GM19023 (cell line): ENCODE measurements around the gene ZNF275.
"Not testable (repeated sequence)": the region's sequence is repeated elsewhere in the genome, so short reads cannot be mapped to it uniquely, and the experiment has no call there.

Experiments
- ATAC-seq: cut with Tn5 transposase; IDR thresholded peaks from one replicate; pipeline ENCODE4 v1.9.1; 2021; ENCODE audit warnings: mild to moderate bottlenecking, moderate library complexity; ENCODE audit not compliant: unreplicated experiment

The ZNF275 gene

DNA sequence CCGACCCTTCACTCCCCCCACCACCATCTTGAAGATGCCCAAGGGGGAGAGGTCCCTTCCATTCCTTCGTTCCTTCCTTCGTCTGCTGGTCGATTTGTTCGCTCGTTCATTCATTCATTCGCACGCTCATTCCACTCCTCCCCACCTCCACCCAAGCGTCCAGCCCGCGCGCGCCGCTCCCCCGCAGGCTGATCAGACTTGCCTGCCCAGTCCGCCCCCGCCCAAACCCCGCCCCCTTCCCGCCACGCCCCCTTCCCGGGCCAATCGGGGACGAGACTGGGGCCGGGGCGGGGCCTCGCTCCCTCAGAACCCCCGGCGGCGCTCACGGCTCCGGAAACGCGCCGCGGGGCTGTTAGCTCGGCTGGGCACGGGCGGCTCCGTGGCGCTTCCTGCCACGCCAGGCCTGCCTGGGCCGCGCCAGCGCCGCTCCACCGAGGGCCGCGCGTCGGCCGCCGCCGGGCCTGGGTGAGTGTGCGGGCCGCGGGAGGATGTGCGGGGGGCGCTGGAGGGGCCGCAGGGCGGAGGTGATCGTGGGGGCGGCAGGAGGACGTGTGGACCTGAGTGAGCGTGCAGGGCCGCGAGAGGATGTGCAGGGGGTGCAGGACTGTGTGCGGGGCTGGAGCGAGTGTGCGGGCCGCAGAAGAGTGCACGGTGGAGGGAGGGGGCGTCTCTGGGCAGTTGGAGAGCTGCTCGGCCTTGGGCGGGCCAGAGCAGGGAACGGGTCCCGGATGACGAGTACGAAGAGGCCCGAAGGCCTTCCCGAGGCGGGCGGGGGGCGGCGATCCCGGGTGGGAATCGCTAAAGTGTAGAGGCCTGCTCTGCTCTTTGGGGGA lies at the start of gene ZNF275:
Gene ZNF275, plus strand, starts transcription at position 333 of the 833 bp plus-strand sequence. CDS start 2,527 bp downstream, outside the sequence.
- ATAC-seq: peak; percentile 78

GRCh38 chrX:153285678-153286077 lies 48.3 kb upstream of the ZNF275 start:
- ATAC-seq: not testable (repeated sequence)

GRCh38 chrX:153288807-153289206 lies 45.1 kb upstream of the ZNF275 start:
- not testable (repeated sequence) for ATAC-seq

DNA sequence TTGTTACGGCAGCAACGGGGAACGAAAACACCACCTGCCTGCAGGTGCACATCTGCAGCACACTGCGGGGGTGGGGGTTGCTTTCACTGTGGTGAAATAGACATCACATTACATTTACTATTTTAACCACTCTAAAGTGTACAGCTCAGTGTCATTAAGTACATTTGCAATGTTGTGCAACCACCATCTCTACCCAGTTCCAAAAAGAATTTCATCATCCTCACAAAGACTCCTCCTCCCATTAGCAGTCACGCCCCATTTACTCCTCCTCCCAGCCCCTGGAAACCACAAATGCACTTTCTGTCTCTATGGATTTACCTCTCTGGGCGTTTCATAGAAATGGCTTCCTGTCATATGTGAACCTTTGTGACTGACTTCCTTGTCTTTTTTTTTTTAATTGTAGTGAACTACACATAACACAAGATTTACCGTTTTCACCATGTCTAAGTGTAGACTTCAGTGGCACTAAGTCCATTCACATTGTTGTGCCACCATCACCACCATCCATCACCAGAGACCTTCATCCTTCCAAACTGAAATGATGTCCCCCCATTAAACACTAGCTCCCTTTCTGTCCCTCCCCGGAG lies 40.4 kb upstream of the ZNF275 start:
- peak; percentile 55 for ATAC-seq

- no peak for ATAC-seq
These were observed 36.6 kb upstream of the ZNF275 start for GRCh38 chrX:153297376-153297775.

DNA sequence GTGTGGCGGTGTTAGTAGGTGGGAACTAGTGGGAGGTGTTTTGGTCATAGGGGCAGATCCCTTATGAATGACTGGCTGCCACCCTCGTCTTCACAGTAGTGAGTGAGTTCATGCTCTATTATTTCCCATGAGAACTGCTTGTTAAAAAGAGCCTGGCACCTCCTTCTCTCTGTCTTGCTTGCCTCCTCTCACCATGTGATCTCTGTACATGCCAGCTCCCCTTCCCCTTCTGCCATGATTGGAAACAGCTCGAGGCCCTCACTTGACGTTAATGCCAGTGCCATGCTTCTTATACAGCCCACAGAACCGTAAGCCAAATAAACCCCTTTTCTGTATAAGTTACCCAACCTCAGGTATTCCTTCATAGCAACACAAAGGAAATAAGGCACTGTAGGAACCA lies 34.1 kb upstream of the ZNF275 start:
- no peak for ATAC-seq

- no peak for ATAC-seq
These were observed 32.2 kb upstream of the ZNF275 start for GRCh38 chrX:153301746-153302145.

DNA sequence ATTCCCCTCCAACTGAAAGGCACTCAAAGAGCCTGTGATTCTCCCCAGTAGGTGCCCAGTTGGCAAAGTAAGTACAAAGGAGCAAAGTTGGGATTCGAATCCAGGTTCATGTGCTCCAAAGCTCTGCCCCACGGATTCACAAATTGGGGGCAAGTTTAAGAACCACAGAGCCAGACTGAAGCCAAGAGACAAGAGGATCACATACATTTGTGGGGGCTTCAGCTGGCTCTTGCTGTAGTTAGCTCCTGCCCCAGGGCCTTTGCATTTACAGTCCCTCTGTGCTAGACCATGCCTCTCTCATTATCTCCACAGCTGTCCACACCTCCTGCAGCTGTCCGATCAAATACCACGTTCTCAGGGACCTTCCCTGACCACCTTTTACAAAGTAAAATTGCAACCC lies 31.2 kb upstream of the ZNF275 start:
- no peak for ATAC-seq

DNA sequence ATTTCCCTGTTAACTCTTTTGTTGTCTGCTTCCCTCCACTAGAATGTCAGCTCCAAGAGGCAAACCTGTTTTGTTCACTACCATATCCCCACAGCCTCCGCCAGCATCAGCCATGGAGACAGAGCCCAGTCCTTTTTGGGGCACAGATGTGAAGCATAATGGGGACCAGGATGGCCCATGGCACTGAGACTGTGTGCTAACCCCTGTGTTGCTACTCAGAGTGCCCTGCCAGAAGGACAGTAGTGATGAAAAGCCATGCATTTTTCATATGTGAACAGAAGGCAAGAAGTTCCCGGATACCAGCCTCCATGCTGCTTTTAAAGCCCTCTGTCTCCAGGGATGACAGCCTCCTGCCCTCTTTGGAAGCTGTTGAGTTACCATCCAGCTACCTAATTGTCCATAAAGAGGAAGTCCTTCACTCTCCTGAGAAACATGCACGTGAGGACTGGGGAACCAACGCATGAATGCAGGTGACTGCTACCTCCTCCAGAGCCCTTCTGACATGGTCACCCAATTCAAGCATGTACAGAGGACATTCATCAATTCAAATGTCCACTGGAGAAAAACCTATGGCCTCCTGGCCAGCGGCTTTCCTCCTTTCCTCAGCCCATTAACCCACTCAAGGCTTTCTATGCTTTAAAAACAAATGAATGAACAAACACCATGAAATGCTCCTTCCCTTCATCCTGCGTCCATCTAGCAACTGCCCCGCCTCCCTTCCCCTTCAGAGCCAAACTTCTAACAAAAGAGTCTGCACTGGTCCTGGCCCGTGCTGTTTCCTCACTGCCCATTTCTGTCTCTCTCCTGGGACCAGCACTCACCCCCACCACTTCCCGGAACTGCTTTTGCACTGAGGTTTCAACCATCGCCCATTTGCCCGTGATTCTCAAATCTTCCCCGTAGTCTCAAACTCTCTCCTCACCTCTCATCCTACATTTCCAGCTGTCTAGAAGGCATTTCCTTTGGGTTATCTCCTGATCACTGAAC lies 30.4 kb upstream of the ZNF275 start:
- ATAC-seq: no peak

DNA sequence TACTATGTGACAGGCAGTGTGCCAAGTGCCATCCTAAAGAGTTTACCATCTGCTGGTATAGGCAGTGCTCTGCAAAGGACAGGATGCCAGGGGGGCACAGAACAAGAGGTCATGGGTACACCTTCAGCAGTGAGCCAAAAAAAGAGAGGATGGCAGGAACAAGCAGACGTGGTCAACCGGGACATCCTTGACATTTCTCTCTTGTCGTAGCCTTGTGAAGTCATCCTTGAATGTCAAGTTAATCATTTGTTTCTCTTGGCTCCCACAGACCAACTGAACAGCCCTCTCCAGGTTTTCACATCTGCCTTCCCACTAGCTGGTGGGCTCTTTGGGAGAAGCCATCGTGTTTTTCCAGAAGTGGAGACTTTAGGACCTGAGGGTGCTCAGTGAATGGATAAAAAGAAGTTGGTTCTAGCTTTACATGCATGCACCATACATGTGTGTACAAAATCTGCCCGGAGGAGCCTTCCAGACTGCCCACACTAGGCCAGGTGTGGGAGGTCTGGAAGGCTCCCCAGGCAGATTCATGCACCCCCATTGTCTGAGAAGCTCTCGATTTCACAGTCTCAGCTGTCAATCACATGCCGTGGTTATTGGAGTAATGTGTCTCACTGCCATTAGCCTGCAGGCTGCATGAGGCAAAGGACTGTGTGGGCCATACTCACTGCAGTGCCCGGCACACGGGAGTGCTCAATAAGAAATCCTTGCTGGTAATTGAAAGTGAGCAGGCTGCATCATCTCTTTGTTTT lies 28.8 kb upstream of the ZNF275 start:
- no peak for ATAC-seq

DNA sequence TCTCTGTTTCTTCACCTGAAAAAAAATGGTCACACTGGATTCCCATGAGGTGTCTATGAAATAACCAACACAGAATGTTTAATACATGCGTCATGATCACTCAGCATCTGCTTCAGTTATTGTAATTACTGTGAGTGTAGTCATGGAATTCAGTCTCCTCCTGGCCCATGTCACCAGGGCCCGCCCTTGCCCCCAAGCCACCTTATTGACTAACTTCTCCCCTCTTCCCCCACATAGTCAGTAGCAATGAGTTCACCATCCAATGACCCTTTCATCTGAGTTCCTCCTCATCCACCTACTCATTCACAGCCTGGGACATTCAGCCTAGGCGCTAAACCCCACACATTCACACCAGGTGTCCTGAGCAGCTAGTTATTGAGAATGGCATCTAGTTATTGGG lies 28.0 kb upstream of the ZNF275 start:
- ATAC-seq: no peak

DNA sequence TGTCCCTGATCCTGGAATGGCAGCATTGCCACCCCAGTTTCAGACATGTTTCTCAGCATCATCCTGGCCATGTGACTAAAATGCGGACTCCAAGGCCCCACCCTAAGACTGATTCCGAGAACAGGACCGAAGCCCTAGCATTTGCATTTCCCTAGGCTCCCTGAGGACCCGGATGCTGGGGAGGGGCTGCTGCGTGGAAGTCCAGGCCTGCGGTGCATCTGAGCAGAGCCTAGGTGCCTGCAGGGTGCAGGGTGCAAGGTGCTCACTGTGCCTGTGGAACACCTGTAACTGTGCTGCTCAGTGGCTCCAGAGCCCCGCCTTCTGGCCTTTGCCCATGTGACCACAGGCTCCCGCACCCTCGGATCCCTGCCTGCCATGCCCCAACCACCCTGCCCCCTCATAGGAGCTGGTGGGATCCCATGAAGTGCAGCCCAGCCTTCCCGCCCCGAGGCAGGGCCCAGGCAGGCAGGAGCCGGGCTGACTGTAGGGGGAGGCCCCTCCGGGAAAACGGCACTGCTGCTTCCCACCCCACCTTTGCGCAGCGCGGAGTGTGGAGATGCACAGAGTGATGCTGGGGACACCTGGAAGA lies 27.3 kb upstream of the ZNF275 start:
- ATAC-seq: no peak

DNA sequence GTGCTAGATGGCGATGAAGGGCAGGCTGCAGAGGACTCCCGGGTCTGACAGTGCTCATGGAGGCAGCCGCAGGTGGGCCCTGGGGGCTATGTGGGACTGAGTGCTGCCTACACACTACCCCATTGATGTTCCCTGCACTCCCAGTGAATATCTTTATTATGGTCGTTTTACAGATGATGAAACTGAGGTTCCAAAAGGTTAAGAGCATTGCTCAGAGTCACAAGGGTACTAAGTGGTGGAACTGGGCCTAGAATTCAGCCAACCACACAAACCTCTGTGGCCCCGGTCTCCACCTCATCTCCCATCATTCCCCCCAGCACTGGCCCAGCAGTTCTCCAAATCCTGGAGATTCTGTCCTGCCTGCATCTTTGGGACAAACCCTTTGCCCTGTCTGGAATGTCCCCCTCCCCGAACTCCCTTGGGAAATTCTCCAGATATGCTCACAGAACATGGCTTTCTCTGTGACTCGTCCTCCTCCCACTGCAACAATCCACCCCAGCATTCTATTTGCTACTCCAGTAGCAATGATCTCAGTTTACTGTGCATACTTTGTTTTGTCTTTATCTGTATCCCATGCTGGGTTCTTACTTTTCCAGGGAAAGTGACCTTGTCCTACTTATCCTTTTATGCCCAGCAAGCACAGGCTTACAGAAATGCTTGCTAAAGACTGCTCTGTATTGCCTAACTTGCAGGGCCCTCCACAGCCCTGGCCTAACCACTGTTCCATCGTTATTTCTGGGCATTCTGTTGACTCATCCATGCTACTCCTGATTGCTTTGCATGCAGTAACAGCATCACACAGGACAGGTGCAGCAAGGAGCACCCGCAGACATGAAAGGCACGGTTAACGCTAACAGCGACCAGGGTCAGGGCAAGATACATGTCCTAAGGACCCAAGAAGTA lies 26.4 kb upstream of the ZNF275 start:
- ATAC-seq: no peak

GRCh38 chrX:153310901-153311300 lies 23.1 kb upstream of the ZNF275 start:
- ATAC-seq: no peak

DNA sequence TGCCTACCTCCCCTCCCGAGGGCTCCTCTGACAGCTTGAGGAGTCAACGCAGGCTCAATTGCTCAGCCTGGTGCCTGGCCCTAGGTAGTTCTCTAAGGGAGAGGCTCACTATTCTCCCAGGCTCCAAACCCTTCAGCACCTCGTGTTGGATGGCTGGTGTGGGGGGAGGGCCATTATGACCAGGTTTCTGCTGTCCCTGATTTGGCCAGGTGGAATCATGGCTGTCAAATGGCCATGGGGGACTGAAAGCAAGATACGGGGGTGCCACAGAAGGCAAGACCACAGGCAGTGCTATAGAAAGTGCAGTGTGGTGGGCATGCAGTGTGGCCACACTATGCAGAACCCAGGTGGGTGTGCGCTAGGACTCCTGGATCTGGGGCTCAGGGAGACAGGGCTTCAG lies 21.9 kb upstream of the ZNF275 start:
- no peak for ATAC-seq

GRCh38 chrX:153312842-153313241 lies 21.1 kb upstream of the ZNF275 start:
- no peak for ATAC-seq

DNA sequence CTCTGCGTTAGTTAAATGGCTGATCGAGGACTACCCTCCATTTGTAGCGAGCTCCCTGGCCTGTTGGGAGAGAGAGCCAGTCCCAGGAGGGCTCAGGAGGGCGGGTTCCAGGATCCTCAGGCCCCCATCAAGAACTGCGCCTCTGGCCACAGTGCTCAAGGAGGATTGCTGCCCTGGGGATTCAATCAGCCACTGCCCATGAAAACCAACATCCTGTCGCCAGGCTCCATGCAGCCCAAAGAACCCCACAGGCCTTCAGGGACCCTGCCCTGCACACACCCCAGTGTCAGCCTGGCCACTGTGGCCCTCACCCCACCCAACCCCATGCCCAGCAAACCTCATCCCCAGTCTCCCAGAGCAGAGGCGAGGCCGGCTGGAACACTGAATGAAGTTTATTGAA lies 16.6 kb upstream of the ZNF275 start:
- ATAC-seq: no peak

DNA sequence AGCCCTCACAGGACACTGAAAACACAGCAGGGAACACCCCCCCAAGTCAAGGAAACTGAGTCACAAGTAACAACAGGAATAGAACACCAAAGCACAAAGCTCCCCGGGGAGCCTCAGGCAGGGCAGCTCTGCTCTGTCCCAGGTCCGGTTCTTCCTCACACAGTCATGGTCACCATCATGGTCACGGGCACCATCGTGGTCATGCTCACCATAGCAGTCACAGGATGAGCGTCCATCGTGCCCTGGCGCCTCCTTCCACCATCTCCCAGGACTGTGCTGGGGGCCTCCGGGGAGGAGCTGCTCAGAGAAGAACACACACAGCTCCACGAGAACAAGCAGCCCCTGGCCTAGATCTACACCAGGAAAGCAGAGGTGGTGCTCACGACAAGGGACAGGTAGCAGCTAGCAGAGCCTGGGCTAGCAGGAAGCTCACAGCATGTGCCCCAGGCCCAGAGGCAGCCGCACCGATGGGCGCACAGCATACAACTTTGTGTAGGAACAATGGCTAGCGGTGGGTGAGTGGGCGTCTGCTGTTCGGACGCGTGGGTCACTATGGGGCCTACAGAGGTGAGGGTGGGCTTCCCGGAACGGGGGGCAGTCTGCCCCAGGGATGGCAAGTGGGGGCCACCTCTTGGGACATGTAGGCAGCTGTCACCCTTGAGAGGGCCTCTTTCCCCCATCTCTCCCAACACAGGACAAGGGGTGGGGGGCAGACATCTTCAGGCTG lies 15.8 kb upstream of the ZNF275 start:
- no peak for ATAC-seq

DNA sequence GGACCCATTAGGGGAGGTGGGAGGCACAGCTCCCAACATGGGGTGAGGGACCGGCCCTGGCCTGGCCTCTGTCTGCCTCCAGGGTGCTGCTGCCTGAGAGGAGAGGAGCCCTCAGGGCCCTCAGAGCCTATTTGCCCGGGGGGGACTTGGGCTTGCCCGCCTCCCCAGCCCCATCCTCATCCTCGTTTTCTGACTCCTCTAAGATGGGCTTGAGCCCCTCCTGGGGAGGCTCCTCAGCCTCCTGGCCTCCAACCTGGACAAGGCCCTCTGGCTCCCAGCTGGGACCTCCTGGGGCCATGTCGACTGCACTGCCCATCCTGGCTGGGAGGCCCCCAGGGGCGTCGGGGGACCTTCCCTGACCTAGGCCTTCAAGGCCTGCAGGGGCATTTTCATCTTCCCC lies 15.1 kb upstream of the ZNF275 start:
- no peak for ATAC-seq
